NCI-H2107 treated with DMSO at 0.1 percent for 48 hours (cell line): ENCODE results near the gene PACC1.
A peak's percentile ranks its signal among the peaks of the same experiment; 100 is the strongest.
"Not testable (repeated sequence)": the region's sequence is repeated elsewhere in the genome, so short reads cannot be mapped to it uniquely, and the experiment has no call there.

ENCODE experiments used
- DNase-seq: peaks from one replicate; lab custom pipeline; 2025; ENCODE audit not compliant: unreplicated experiment; lab: John Stamatoyannopoulos, UW

Gene PACC1

GRCh38 chr1:212397171-212397570, 17.5 kb downstream of the PACC1 start:
- DNase-seq, result no peak

DNA sequence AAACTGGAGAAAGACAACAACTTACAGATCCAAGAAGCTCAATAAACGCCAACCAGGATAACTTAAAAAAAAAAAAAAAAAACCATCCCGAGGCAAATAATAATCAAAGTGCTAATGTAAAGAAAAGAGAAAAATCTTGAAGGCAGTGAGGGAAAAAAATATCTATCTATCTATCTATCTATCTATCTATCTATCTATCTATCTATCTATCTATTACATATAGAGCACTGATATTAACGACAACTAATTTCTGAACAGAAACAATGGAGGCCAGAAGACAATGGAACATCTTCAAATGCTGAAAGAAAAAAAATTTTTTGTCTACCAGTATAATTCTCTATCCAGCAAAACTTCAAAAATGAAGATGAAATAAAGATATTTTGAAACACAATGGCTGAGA, 18.0 kb downstream of the PACC1 start:
- DNase-seq, result no peak

GRCh38 chr1:212395678-212396437, 18.8 kb downstream of the PACC1 start:
- DNase-seq, result not testable (repeated sequence)

DNA sequence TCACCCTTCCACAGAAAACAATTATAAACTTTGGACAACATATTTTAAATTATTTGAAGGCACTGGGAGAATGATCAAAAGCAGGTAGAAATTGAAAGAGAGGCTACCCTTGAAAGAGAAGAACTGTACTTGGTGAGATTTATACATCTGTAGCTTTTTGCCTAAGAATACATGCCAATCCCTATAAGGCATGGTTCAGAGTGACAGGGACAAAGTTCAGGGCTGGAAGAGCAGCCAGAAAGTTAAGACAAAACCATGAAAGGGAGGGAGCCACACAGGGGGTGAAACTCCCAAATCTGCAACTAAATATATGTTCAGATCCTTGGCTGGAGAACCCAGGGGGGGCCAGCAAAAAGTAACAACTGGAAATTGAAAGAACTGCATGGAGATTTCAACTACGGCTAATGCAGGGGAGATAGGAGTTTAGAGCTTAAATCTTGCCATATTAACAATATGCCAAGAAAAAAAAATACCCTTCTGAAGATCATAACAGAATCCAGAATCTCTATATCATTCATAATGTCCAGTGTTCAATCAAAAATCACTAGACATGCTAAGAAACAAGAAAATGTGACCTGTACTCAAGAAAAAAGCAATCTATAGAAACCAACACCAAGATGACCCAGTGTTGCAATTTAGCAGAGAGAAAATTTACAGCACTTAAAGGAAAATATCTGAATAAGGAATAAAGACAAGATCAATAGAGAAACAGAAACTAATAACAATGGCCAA, 25.5 kb downstream of the PACC1 start:
- no peak for DNase-seq

DNA sequence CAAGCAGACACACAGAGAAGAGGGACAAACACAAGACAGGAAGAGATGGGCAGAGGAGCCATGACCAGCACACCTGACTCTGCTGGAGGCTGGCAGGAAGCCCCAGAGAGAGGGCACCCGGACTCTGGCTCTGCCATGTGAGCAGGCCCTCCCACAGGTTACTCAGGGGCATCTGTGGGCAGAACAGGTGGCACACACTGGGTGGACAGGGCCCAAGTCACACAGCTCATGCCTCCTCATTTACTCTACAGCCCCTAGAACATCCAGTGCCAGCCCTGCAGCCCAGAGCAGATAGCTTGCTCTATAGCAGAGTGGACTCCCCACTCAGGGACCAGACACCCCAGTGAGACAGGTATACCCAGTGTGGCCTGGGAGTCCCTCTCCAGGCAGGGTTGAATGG, 28.7 kb downstream of the PACC1 start:
- DNase-seq, result no peak

GRCh38 chr1:212381397-212382035, 33.2 kb downstream of the PACC1 start:
- DNase-seq, result no peak

GRCh38 chr1:212379366-212379765, 35.3 kb downstream of the PACC1 start:
- DNase-seq, result no peak

DNA sequence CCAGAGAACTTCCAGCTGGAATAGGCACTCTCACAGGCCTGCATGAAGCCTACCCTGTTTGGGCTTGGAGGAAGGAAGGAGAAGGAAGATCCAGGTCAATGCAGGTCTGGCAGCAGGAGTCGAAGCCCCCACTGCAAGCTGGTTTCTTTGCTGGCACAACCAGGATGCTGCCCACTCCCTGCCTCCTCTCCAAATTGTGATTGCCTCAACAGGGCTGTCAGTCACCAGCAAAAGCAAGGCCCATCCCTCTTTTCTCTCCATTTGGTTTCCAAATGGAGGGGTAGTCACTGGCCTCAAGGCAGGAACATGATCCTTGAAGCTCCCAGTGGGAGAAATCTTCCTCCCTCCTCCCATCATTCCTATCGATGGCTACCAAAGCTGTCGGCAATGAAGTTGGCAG, 37.0 kb downstream of the PACC1 start:
- DNase-seq, result no peak

DNA sequence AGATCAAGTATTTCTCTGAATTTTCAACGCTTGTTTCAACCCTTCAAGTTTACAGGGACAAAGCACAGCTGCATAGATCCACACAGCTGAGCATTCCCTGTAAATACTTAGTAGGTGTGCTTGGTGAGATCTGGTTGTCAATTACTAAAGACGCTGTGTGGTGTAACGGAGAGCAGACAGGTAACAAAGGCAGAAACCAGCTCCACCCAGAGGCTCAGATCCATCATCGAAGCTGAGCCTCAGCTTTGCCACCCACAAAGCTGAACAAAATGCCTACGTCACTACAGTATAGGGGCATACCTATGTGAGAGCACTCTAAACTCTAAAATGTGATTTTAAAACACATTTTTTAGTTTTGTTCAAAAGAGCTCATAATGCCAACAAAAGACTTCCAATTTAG, 38.7 kb downstream of the PACC1 start:
- DNase-seq, result no peak

- DNase-seq, result peak; percentile 47
Observed at GRCh38 chr1:212368073-212368484, 46.6 kb downstream of the PACC1 start.

DNA sequence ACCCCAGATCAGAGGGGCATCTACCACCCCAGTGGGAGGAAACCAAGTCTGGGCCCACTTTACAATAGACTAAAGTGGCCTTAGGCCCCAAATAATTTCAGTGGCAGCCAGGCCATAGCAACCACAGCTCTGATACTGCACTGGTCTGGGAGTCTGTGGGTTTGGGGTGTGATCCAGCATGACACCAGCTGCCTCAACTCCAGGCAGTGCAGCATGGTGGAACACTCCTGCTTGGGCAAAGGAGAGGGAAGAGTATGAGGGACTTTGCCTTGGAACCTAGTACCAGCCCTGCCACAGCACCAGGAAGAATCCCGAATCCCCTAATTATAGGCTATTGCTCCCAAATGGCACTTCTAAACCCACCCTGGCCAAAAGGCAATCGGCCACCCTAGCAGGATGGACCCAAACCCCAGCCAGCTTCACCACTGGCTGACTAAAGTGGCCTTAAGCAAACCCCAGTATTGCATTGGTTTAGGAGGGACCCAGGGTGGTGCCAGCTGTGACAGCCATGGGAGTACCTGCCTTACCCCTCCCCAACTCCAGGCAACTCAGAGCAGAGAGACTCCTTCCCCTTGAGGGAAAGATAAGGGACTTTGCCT, 47.1 kb downstream of the PACC1 start:
- DNase-seq, result no peak

GRCh38 chr1:212366901-212367300, 47.8 kb downstream of the PACC1 start:
- no peak for DNase-seq

GRCh38 chr1:212364985-212365384, 49.7 kb downstream of the PACC1 start:
- no peak for DNase-seq

DNA sequence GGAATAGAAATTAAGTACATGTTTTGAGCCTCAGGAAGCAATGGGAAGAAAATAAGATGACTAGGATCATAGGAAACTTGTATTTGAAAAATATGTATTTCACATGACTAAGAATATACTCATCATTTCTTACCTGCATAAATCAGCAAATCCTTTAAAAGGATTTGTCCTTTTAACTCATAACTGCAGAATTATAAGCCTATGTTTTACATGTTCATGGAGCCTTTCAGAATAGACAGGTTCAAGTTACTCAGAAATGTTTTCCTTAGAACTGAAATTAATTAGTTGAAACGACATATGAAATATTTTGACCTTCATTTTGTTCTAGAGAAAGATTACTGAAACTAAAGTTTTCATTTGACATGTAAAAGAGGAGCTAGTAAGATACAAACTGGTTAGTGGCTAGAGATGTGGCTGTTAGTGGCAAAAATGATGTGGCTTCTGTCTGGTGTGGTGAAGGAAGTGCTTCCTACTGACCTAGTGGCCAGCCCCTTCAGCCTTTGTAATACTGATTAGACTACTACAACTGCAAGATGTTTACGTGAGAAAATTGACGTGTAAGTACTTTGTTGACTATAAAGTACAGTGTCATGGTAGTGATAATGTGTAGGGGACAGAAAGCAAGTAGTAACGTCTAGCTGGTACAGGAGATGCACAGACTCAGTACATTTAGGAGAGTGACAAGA, 54.7 kb downstream of the PACC1 start:
- DNase-seq, result no peak

GRCh38 chr1:212355230-212355969, 59.3 kb downstream of the PACC1 start:
- no peak for DNase-seq

DNA sequence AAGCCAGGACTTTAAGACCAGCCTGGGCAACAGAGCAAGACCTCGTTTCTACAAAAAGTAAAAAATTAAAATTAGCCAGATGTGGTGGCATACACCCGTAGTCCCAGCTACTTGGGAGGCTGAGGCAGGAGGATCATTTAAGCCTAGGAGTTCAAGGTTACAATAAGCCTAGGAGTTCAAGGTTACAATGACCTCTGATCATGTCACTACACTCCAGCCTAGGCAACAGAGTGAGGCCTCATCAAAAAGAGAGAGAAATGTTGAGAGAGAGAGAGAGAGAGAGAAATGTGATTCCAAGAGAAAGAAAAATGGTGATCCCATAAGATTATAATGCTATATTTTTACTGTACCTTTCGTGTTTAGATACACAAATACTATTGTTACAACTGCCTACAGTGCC, 60.2 kb downstream of the PACC1 start:
- DNase-seq, result no peak

- no peak for DNase-seq
Observed at GRCh38 chr1:212353181-212353580, 61.5 kb downstream of the PACC1 start.

DNA sequence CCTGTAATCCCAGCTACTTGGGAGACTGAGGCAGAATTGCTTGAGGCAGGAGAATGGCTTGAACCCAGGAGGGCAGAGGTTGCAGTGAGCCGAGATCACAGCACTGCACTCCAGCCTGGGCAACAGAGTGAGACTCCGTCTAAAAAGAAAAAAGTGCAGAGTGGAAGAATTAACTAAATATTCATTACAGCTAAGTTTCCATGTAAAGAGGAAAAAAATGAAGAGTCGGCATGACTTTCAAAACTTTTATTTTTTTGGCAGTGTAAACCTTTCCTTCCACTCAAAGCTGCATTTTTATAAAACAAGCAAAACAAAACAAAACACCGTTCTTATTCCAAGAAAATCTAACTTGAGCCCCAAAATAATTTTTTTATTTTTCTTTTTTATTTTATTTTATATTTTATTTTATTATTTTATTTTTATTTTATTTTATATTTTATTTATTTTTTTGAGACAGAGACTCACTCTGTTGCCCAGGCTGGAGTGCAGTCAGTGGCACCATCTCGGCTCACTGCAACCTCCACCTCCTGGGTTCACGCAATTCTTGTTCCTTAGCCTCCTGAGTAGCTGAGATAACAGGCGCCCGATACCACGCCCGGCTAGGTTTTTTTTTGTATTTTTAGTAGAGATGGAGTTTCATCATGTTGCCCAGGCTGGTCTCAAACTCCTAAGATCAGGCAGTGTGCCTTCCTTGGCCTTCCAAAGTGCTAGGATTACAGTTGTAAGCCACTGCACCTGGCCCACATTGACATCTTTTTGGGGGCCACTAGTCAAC, 62.9 kb downstream of the PACC1 start:
- DNase-seq, result no peak

DNA sequence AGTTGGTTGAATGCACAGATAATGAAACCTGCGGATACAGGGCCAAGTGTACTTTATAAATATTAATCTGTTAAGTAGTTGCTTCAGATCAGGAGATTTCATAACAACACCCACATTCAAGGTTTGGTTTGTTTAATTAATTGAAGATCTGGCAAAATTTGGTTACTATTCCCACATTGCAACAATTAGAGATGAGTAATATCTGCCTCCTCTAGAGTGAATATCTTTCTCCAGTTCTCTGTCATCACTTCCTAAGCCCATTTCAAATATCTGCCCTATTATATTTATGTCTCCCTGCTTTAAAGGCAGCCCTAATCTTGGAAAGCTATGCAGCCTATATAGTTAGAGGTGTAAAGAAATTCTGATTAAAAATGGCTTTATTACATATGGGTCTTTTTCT, 68.1 kb downstream of the PACC1 start:
- no peak for DNase-seq

- no peak for DNase-seq
Observed at GRCh38 chr1:212344905-212345304, 69.8 kb downstream of the PACC1 start.
